A172 (cell line): ENCODE measurements around the gene IP6K2. TPM values are rescaled to one million over a fixed set of nuclear protein-coding genes. Genes with fewer than 3 reads are reported as not detected.
A peak's percentile ranks its signal among the peaks of the same experiment; 100 is the strongest.
"Not testable (repeated sequence)": the region's sequence is repeated elsewhere in the genome, so short reads cannot be mapped to it uniquely, and the experiment has no call there.

ENCODE experiments used
- DNase-seq: peaks from one replicate; pipeline ENCODE4 v3.0.0-alpha.2; 2015; ENCODE audit warnings: low spot score
- total RNA-seq: library from RNA; depleted of rRNA; stranded (reverse); fragments of >200 nt; shearing (Covaris generic); gene quantifications from 2 replicates; pipeline ENCODE4 v1.2.3, GENCODE V29; 2014

IP6K2 gene
- total RNA-seq, 1 experiment from 2014 or later: 73.4 TPM

DNA sequence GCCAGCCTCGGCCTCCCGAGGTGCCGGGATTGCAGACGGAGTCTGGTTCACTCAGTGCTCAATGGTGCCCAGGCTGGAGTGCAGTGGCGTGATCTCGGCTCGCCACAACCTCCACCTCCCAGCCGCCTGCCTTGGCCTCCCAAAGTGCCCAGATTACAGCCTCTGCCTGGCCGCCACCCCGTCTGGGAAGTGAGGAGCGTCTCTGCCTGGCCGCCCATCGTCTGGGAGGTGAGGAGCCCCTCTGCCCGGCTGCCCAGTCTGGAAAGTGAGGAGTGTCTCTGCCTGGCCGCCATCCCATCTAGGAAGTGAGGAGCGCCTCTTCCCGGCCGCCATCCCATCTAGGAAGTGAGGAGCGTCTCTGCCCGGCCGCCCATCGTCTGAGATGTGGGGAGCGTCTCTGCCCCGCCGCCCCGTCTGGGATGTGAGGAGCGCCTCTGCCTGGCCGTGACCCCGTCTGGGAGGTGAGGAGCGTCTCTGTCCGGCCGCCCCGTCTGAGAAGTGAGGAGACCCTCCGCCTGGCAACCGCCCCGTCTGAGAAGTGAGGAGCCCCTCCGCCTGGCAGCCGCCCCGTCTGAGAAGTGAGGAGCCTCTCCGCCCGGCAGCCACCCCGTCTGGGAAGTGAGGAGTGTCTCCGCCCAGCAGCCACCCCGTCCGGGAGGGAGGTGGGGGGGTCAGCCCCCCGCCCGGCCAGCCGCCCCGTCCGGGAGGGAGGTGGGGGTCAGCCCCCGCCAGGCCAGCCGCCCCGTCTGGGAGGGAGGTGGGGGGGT lies 16.9 kb upstream of the IP6K2 start:
- not testable (repeated sequence) for DNase-seq

DNA sequence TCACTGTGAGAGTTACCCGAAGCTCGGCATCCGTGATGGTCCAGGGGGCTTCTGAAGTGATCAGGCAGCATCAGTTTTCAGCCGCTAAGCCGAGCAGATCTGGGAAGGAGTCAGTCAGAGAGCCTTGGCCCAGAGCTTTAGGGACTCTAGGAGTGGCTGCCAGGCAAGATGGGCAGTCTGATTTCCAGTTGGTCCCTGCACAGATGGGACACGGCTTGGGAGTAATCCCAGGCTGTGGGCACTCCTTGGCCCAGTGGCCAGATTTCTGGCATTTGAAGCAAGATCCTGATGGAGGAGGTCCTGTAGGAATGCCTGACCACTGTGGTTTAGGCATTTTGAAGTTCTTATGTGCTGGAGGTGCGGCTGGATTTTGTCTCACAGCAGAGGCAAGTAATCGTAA lies 10.5 kb upstream of the IP6K2 start:
- no peak for DNase-seq

DNA sequence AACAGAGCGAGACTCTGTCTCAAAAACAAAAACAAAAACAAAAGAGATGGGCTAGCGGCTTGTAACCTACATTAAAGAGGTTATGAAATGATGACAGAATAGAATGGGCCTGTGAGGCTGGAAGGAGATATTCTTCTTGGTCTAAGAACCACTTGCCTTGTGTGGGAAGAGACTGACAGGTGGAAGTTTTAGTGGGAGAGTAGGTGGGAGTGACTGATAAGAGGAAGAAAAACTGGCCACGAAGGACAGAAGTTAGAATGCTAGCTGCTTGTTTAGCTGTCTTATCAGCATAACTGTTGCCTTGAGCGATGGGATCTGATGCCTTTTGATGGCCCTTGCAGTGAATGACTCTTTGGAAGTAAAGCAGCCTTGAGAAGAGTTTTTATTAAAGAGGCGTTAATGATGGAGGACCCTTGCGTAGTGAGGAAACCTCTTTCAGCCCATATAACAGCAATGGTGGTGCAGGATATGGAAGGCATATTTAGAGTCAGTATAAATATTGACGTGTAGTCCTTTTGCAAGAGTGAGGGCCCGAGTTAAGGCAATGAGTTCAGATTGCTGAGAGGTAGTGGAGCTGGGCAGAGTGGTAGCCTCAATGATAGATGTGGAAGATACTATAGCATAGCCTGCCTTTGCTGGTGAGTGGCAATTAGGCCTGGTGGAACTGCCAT lies 8.3 kb upstream of the IP6K2 start:
- not testable (repeated sequence) for DNase-seq

DNA sequence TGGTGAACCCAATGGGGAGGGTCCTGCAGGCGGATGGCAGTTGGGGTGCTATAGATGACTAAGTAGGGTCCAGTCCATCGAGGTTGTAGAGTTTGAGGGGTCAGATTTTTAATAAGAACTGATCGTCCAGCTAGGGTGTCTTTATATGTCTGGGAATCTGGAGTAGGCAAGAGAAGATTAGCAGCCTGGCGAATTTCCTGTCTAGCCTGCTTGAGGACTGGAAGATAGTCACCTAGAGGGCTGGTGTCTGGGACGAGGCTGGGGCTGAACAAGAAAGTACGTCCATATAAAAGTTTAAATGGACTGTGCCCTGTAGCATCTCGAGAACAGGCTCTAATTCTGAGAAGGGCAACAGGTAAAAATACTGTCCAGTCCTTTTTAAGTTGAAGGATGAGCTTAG lies 6.7 kb upstream of the IP6K2 start:
- no peak for DNase-seq

DNA sequence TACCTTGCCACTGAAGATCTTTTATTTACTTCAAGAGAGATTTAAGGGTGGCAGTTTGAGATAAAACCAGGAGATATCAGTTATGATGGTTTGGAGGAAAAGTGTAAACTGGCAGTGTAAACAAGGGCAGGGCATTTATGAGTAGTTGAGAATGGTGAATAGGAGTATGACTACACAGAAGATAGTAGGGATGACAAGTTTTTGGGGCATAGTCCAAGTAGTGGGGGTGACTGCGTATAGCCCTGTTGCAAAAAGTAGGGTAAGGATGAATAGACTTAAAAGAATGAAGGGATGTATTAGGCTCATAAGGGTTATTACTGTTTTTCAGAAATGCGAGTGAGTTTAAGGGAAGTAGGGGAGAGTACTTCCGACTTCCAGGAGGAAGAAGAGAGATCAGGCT lies 6.3 kb upstream of the IP6K2 start:
- DNase-seq: not testable (repeated sequence)

DNA sequence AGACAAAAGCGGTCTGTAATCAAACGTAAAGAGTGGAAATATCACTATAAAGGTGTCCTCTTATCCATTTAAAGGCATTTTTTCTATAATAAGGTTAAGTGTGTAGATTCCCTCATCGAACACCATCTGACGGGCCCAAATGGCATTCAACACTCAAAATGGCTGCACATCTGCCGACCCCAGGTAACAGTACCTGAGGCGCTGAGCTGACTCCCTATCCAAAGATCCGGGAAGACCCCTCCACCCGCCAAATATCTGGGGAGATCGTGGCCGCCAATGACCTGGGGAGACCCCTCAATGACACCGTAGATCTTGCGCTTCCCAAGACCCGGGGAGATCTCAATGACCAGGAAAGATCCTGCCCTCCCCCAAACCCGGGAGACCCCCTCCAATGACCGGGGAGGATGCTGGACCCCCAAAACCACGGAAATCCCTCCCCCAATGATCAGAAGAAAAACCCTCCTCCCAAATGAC lies 476 bp downstream of the IP6K2 start:
- no peak for DNase-seq

DNA sequence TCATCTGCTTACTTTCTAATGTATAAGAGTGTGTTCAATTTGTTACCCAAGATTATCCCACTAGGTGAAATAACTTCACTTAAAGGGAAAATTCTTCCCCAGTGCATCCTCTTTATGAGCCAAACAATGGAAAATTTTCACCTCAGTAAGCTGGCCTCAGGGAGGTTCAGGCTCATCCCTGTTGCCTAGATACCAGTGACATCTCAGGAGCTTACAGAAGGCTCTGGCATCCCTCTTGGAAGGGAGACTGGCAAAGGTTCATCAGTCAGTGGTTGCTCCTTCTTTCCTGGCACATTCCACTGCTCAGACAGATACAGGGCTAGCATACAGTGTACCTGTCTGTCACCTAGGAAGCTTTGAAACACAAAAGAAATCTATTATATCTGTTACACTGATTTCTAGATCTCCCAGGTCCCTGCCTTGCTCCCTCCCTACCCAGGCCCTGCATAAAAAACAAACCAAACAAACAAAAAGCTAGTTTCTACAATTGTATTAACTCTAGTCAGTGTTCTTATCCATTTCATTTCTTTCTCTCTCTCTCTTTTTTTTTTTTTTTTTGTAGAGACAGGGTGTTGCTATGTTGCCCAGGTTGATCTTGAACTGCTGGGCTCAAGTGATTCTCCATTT lies 1.7 kb downstream of the IP6K2 start:
- peak; percentile 38 for DNase-seq

DNA sequence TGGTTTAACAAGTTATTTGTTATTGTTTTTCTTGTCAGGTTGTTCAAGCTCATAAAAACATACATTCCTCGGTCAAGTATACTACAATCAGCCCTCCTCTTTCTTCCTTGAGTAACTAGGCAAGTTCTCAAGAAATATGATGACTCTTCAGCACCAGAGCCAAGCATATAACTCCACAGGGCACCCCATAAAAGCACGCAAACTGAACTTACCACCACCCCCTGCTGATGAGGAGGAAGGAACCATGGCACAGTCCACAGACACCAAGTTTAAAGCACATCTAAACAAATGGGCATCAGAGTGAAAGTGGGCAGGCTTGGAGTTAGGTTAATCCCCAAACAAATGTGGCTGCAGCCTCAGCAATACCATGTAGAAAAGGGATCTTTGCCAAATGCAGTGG lies 5.3 kb downstream of the IP6K2 start:
- peak; percentile 12 for DNase-seq

DNA sequence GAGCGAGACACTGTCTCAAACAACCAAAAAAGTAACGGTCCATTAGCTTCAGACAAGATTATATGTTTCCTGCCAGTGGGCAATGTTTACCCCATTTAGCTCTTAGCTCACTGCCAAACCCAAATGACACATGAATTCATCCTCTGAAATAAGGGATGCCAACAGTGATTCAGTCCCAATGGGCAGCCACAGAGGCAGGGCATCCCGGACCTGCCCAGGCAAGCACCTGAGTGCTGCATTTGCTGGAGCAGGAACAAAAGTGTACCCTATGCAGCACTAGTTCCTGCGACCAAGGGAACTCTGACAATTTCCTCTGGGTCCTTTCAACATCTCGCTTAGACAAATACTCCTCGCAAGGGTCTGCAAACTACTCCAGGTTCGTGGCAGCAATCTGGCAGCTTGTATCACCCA lies 8.0 kb downstream of the IP6K2 start:
- peak; percentile 38 for DNase-seq

DNA sequence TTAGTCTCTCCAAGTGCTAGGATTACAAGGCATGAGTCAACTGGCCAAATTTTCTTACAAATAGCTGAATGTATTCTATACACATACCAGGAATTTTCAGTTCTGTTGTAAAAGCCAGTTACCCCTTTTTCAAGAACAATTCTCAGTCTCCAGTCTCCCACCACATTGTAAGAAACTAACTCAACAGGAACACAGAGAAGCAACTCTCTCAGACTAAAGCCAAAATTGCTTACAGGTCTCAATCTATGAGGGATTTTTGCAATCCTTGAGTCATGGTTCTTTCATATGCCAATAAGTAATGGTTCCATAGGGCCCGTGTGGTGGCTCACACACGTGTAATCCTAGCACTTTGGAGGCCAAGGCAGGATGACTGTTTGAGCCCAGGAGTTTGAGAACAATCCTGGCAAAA lies 8.5 kb downstream of the IP6K2 start:
- no peak for DNase-seq

DNA sequence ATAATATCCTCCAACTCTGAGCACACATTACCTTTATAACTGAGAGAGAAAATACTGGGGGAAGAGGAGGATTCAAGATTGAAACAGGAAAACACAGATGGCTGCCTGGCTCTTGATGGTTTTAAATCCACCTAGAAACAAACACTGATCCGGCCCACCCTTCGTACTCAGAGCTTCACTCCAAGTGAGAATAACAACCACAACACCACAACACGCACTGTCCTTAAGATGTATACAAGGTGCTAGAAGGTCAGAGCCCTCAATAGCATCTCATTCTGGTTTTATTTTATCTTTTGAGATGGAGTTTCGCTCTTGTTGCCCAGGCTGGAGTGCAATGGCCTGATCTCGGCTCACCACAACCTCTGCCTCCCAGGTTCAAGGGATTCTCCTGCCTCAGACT lies 9.9 kb downstream of the IP6K2 start:
- DNase-seq: no peak

DNA sequence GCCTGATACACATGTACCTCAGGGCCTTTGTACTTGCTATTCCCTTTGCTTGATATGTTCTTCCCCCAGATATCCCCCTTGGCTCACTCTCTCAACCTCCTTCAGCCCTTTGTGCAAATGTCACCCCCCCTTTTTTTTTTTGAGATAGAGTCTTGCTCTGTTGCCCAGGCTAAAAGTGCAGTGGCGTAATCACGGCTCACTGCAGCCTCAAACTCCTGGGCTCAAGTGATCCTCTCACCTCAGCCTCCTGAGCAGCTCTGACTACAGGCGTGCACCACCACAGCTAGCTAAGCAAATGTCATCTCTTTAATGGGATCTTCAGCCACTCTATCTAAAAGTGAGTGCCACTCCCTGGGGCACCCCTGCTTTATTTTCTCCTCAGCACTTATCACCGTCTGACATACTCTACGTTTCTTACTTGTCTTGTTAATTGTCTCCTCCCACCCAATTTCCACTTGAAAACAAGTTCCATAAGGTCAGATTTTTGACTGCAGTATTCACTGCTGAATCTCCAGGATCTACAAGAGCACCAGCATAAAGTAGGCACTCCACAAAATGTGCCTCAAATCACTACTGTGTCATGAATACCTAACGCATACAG lies 14.6 kb downstream of the IP6K2 start:
- DNase-seq: no peak

DNA sequence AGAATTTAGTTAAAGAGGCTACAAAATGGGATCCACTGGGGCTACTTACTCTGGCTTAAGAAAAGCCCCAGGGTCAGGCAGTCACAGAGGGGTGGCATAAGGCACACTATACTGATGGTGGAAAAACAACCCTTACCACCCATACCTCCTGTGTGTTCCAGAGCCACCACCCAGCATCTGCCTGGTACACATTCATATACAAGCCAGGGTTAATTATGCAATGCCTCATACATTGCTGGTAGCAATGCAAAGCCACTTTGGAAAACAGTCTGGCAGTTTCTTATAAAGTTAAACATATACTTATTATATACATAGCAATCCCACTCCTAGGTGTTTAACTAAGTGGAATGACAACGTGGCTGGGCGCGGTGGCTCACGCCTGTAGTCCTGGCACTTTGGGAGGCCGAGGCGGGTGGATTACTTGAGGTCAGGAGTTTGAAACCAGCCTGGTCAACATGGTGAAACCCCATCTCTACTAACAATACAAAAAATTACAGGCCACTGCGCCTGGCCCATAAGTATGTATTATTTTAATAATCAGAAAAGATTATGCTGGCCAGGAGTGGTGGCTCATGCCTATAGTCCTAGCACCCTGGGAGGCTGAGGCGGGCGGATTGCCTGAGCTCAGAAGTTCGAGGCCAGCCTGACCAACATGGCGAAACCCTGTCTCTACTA lies 16.2 kb downstream of the IP6K2 start:
- no peak for DNase-seq

DNA sequence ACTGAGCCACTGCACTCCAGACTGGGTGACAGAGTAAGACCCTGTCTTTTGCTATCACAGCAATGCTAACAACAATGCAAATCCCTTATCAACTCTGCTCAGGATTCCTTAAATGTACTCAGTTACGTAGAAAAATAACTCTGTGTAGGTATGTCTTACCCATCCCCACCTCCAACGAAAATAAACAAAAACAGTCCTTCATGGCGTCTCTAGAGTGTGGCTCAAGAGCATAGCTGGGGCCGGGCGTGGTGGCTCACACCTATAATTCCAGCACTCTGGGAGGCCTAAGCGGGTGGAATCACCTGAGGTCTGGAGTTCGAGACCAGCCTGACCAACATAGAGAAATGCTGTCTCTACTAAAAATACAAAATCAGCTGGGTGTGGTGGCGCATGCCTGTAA lies 18.1 kb downstream of the IP6K2 start:
- DNase-seq: no peak

DNA sequence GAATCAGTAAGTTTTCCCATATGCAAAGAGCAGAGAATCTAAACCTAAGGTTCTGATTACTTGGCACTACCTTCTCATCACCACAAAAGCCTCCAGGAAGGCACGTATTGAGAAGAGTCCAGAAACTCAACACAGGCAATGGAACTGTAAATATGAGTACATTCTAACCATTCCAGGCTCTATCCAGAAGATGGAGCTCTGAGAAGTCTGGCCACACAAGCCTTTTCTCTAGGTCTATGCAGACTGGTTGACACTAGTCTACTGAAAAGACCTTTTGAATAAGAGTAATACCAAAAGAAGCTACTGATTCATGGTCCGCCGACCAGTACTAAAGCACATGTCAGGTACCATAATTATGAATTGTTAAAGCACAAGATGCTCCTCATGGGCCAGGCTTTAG lies 19.1 kb downstream of the IP6K2 start:
- no peak for DNase-seq

DNA sequence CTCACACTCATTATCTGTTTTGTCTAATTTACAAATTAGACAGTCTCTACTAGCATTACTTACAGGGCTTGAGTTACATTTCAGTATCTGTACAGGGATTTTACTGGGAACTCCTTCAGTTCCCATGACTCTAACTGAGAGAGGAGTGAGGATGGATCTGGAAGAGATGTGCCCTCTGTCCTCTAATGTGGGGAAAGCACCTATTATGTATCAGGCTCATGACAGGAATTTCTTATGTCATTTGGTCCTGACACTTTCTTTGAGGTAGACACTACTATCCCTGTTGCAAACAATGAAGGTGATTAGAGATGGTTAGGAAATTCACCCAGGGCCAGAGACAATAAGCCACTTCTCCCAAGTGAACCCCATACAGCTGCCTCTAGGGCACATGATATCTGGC lies 20.4 kb downstream of the IP6K2 start:
- no peak for DNase-seq

DNA sequence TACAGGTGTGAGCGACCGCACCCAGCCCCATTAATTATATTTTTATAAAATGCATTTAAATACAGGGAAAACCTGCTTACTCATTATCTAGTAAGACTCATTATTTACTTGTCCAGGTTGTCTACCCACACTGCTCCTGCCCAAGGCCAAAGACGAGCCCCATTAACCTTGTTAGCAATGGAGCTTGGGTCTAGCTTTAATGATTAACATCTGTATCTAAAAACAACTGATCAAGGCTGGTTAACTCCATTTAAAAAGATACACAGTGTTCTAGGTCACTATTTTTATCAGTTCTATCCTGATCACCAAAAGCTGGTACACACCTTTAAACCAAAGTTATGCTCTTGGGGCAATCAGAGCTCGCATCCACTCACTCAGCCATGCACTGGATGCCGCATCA lies 20.9 kb downstream of the IP6K2 start:
- no peak for DNase-seq

DNA sequence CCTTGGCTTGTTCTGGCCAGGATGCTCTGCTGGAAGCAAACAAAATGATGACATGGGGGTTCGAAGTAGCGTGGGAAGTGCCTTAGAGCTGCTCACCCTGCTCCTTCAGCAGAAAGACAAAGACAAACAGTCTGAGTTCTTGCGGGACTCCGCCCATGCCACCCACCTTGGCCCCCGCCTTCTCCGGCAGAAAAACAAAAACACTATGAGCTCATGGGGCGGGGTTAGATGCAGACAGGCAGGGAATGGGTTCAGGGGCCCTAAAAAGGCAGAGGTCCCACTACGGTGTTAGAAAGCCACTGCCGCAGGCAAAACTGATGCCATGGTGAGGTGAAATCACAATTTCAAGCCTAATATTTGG lies 21.6 kb downstream of the IP6K2 start:
- peak; percentile 72 for DNase-seq

DNA sequence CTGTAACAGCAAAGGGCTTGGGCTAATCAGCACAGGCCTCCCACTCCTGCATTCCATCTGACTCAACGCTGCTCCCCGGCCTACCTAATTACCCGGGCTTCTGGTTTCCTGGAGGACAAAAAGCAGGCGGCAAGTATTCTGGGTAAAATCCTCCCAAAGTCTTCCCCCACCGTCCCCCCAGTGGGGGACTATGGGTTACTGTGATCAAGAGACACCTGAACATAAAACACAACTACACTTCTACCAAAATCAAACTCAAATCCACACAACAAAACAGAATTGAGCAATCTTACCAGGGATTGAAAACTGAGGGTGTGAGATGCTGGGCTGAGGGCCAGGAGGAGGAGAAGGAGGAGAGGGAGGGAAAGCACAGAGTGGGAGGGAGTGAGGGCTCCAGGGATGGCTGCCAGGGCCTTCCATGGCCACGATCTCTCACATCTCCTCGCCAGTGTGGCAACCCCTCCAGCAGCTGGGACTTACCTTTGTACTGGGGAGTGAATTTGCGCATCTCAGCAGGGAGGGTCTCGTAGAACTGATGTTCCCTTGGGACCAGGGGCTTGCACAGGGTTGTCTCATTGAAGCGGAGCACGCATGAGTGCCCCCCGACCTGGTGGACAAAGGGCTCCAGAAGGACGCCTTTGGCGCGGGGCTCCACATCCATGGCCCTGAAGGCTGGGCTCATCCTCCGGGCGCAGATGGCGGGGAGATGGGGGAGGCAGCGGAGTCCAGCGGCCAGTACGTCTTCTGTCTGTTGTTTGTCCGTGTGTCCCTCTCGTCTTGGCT lies 22.2 kb downstream of the IP6K2 start:
- peak; percentile 81 for DNase-seq

DNA sequence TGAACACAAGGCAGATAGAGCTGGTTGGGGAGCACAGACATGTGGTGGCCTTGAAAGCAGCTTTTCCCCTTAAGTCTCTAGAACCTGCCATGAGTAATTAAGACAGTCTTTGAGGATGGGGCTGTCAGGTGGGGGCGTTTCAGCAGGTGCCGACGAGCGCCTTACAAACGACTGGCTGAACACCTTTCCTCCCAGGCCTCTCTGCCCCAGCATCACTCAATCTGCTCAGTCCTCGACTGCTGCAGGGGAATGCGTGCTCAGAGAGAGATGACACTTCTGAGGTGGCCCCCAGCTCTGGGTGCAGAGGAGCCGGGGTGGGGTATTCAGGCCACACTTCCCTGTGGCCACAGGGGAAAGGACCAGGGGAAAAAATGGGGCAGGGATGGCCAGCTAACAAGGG lies 23.2 kb downstream of the IP6K2 start:
- DNase-seq: no peak

DNA sequence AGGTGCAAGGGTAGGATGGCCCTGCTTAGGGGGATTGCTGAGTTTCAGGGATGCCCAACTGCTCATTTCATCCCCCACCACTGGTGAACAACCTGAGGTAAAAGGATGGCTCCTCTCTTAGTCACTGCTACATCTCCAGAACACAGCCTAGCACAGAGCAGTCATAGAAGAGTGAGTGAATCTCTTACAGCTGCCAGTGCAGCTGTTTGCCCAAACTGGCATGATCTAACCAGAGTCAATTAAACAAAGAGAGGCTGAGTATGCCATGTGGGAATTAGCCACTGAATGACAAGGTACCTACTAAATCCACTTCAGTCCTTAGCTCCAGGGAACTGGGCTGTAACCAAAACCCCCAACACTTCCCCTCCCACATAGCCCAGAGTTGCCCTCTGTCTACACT lies 24.5 kb downstream of the IP6K2 start:
- no peak for DNase-seq
